SU-DHL-6 (cell line): Measurements from ENCODE around the gene NPFF.

Experiments
- H2AFZ ChIP-seq: fragments of 200-600 bp; sonication (generic); 2 replicates; pipeline ENCODE4 v1.6.1; 2014; ENCODE audit warnings: low read depth, mild to moderate bottlenecking, moderate library complexity, mixed read lengths, antibody characterized with exemption, low read length; ENCODE audit not compliant: severe bottlenecking
- H3F3A ChIP-seq: fragments of 200-600 bp; shearing (Covaris generic); 2 replicates; pipeline ENCODE4 v1.6.0; 2016; ENCODE audit warnings: antibody characterized with exemption, mild to moderate bottlenecking; ENCODE audit not compliant: insufficient read depth
- H3K27ac ChIP-seq: fragments of 200-600 bp; sonication (generic); 2 replicates; pipeline ENCODE4 v1.5.1; 2016; ENCODE audit warnings: low read depth, mild to moderate bottlenecking, low read length, moderate library complexity, mixed read lengths
- H3K27me3 ChIP-seq: fragments of 200-600 bp; sonication (generic), shearing (Covaris generic); 2 replicates; pipeline ENCODE4 v1.6.0; 2014; ENCODE audit warnings: mild to moderate bottlenecking, low read length
- H3K36me3 ChIP-seq: fragments of 200-600 bp; sonication (generic); 2 replicates; pipeline ENCODE4 v1.6.1; 2014; ENCODE audit warnings: mild to moderate bottlenecking, low read length, mixed read lengths
- H3K4me2 ChIP-seq: fragments of 300-600, 200-600 bp; shearing (Covaris generic), sonication (generic); 2 replicates; pipeline ENCODE4 v1.6.0; 2014; ENCODE audit warnings: low read length, low read depth, mild to moderate bottlenecking; ENCODE audit not compliant: poor library complexity, severe bottlenecking
- H3K4me3 ChIP-seq: fragments of 200-600 bp; sonication (generic); 2 replicates; pipeline ENCODE4 v1.5.1; 2014; ENCODE audit warnings: antibody characterized with exemption, low read length, mild to moderate bottlenecking, mixed read lengths; ENCODE audit not compliant: insufficient read depth, poor library complexity, severe bottlenecking
- H3K79me2 ChIP-seq: fragments of 200-600 bp; sonication (generic); 2 replicates; pipeline ENCODE4 v1.6.1; 2014; ENCODE audit warnings: mild to moderate bottlenecking, low read length, moderate library complexity; ENCODE audit not compliant: insufficient read depth
- H3K9ac ChIP-seq: fragments of 200-600 bp; sonication (generic); 2 replicates; pipeline ENCODE4 v1.7.0; 2014; ENCODE audit warnings: mild to moderate bottlenecking, low read length
- H3K9me2 ChIP-seq: fragments of 200-600 bp; sonication (generic); replicated peaks from 2 replicates; pipeline ENCODE4 v1.6.1; 2014; ENCODE audit warnings: low read length; ENCODE audit not compliant: insufficient read depth
- H3K9me3 ChIP-seq: fragments of 200-600 bp; sonication (generic); 2 replicates; pipeline ENCODE4 v1.6.1; 2014; ENCODE audit warnings: low read length, mixed read lengths; ENCODE audit not compliant: insufficient read depth
- H4K20me1 ChIP-seq: fragments of 200-600 bp; sonication (generic); 2 replicates; pipeline ENCODE4 v1.6.1; 2014; ENCODE audit warnings: low read depth, mild to moderate bottlenecking, antibody characterized with exemption, low read length, moderate library complexity, mixed read lengths
- EZH2phosphoT487 ChIP-seq: fragments of 200-600 bp; sonication (generic), shearing (Covaris generic); conservative IDR thresholded peaks from 2 replicates; pipeline ENCODE4 v1.6.1; 2018; ENCODE audit warnings: mild to moderate bottlenecking, antibody characterized with exemption, low read length, moderate library complexity, mixed read lengths
- TF ChIP-seq, protein P1 (sequence below): fragments of 200-600 bp; sonication (generic); IDR thresholded peaks from one replicate; pipeline ENCODE4 v1.5.1; 2017; ENCODE audit warnings: antibody characterized with exemption, mild to moderate bottlenecking, low read length, moderate library complexity; ENCODE audit not compliant: insufficient read depth, poor library complexity, severe bottlenecking

The NPFF gene

DNA sequence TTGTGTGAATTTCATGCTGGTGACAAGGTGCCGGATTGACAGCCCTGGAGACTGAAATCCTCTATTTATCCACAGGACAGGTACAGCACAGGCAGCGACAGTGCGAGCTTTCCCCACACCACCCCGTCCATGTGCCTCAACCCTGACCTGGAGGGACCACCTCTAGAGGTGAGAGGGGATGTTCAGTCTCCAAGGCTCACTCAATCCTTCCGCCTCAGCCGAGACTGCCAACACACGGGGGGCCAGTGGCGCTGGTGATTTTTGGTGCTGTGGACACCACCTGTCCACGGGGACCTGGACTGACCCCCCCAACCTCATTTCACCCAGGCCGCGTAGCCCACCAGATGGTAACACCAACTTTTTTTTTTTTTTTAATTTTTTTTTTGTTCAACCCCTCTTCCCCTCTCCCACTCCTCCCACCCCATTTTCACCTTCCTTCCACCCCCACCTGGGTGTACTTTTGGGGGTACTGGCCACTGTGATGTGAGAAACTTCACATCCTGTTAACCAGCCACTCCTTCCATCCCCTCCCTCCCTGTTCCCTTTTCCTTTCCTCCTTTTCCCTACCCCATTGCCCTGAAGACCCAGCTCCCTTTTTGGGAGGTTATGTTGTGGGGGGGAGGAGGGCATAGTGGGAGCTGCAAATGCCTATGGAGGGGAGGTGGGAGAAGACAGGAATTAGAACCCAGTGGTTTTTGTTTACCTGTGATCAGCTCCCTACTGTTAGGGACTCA is 42.4 kb downstream of the NPFF start:
- no peak overlapping the region for H3K4me2 ChIP-seq
- no peaks in the 10 kb centered on the region for H3K27me3 ChIP-seq
- peaks cover 48% of the 10 kb centered on the region for H3K79me2 ChIP-seq
- H2AFZ ChIP-seq = no peak overlapping the region
- peaks cover 89% of the 10 kb centered on the region for H3K36me3 ChIP-seq
- H3K9me3 ChIP-seq = no peaks in the 10 kb centered on the region
- TF ChIP-seq, protein P1, sequence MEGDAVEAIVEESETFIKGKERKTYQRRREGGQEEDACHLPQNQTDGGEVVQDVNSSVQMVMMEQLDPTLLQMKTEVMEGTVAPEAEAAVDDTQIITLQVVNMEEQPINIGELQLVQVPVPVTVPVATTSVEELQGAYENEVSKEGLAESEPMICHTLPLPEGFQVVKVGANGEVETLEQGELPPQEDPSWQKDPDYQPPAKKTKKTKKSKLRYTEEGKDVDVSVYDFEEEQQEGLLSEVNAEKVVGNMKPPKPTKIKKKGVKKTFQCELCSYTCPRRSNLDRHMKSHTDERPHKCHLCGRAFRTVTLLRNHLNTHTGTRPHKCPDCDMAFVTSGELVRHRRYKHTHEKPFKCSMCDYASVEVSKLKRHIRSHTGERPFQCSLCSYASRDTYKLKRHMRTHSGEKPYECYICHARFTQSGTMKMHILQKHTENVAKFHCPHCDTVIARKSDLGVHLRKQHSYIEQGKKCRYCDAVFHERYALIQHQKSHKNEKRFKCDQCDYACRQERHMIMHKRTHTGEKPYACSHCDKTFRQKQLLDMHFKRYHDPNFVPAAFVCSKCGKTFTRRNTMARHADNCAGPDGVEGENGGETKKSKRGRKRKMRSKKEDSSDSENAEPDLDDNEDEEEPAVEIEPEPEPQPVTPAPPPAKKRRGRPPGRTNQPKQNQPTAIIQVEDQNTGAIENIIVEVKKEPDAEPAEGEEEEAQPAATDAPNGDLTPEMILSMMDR = no peak
- no peak for TF ChIP-seq EZH2phosphoT487
- H3K9me2 ChIP-seq = no peaks in the 10 kb centered on the region
- no peak overlapping the region for H3K9ac ChIP-seq
- H3F3A ChIP-seq = peaks cover 27% of the 10 kb centered on the region
- no peak overlapping the region for H3K4me3 ChIP-seq
- peaks cover 35% of the 10 kb centered on the region; the same call in 1 of the 2 replicates for H4K20me1 ChIP-seq
- H3K27ac ChIP-seq = no peak overlapping the region

DNA sequence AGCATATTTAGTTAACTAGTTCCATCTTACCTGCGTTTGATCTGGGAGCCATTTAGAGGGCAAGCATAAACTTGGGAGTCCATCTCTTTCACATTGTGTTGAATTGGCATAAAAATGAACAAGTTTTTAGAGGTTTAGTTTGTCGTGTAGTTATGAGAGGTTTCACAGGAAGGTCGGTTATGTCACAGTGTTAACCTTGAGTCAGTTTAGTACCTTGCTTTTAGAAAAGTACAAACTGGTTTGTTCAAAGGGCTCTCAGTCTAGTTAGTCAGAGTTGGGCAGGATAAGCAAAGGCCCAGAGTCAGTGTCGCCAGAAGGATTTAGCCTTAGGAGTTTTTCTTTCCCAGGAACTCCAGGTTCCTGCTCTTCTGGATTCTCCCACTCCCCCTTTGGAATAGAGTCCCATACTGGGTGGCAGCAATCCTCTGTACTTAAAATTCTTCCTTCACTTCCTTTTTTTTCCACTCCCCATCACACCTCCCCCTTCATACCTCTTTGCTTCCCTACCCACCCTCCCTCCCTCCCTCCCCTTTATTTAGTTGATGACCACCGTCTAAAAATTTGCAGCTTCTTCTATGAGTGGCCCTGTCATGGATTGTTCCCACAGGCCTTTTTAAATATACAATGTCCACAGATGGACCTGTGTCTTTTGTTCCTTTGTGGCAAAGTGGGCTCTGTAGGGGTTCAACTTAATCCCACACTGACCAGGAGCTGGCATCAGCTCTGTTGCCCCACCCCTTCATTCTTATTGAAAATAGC is 43.3 kb downstream of the NPFF start:
- peaks cover 42% of the 10 kb centered on the region for H4K20me1 ChIP-seq
- H3K27ac ChIP-seq = no peak overlapping the region
- no peak for TF ChIP-seq EZH2phosphoT487
- TF ChIP-seq, protein P1 = no peak
- no peaks in the 10 kb centered on the region for H3K9me2 ChIP-seq
- H2AFZ ChIP-seq = no peak overlapping the region
- peaks cover 27% of the 10 kb centered on the region for H3F3A ChIP-seq
- no peak overlapping the region for H3K4me2 ChIP-seq
- no peaks in the 10 kb centered on the region for H3K27me3 ChIP-seq
- H3K79me2 ChIP-seq = peaks cover 56% of the 10 kb centered on the region
- H3K9ac ChIP-seq = no peak overlapping the region
- H3K4me3 ChIP-seq = no peak overlapping the region
- no peaks in the 10 kb centered on the region for H3K9me3 ChIP-seq
- H3K36me3 ChIP-seq = peaks cover 90% of the 10 kb centered on the region

DNA sequence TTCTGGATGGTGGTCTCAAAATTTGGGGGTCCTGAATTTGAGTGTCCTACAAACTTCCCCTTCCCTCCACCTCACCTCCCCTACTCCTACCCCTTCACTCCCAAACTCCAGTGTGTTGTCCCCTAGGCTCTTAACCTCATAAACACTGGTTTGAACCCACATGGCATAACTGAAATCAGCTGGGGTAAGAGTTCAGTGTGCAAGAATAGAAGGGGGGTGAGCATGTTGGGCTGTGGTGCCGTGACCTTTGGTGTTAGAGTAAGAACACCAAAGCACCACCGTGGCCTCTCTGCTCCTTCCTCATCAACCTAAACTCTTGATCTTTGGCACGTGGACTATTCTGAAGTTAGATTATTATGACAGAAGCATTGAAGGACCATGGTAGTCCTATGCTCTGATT is 44.3 kb downstream of the NPFF start:
- Histone ChIP-seq H3K9me3 (no peaks in the 10 kb centered on the region), H3K27ac (no peak overlapping the region), H3K79me2 (peaks cover 64% of the 10 kb centered on the region), H3K4me3 (no peak overlapping the region), H3F3A (peaks cover 27% of the 10 kb centered on the region), H3K9me2 (no peaks in the 10 kb centered on the region), H3K4me2 (no peak overlapping the region), H2AFZ (no peak overlapping the region), H3K9ac (no peak overlapping the region), H3K36me3 (peaks cover 91% of the 10 kb centered on the region), H4K20me1 (peaks cover 43% of the 10 kb centered on the region), H3K27me3 (no peaks in the 10 kb centered on the region)
- TF ChIP-seq, protein P1 = no peak
- TF ChIP-seq EZH2phosphoT487 = no peak
